ENCODE results near the gene ATP6V1D.

ATP6V1D gene

DNA sequence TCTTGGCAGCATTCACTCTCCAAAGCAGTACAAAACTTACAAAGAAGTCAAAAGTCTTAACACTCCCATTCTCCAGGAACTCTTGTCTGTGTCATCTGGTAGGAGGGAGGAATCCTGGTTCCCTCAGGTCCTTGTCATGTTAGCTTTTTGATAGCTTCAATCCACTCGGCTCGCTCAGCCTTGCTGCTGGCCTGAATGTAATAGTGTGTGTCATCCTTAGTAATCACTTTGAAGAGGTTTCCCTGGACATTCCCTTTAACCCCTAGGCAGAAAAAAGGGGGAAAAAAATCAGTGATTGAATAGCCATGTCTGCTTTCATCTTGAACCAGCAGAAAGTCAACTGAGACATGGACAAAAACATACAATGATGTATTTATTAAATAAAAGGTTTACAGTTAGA is 27.6 kb upstream of the ATP6V1D start:
- TF ChIP-seq POLR2A (IDR thresholded peaks at IDR 0.05; ENCODE audit: low read length) (no peak), GATA1 (IDR thresholded peaks at IDR 0.05; ENCODE audit: low read depth, low read length) (no peak)
- DNase-seq, result no peak

DNA sequence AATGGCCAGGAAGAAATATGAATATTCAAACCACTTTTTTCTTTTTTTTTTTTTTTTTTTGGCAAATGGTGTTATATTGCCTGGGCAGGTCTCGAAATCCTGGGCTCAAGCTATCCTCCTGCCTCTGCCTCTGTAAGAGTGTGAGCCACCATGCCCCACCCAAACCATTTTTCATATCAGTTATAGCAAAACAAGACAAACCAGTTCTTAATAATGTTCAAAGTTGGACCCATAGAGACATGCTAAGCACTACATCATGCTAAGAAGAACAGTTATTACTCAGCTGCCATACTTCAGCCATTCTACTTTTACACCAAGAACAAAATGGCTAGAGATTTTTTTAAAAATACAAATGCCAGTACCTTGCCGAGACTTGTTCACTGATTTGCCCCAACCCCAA is 26.0 kb upstream of the ATP6V1D start:
- DNase-seq, result no peak
- TF ChIP-seq POLR2A (IDR thresholded peaks at IDR 0.05; ENCODE audit: low read length) (no peak), GATA1 (IDR thresholded peaks at IDR 0.05; ENCODE audit: low read depth, low read length) (no peak)

DNA sequence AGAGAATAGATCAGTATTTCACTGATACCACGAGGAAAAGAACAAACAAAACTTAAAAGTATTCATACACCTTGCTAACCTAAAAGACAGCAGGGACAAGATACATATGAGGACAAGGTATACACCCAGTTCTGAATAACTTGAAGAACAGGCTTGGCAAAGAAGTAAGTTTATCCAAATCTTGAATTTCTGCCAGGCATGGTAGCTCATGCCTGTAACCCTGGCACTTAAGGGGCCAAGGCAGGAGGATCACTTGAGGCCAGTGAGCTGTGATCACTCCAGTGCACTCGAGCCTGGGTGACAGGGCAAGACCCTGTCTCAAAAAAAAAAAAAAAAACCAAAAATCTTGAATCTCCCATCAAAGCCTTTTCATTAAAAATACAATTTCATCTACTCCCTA is 25.5 kb upstream of the ATP6V1D start:
- DNase-seq, result no peak
- TF ChIP-seq GATA1 (IDR thresholded peaks at IDR 0.05; ENCODE audit: low read depth, low read length) (no peak), POLR2A (IDR thresholded peaks at IDR 0.05; ENCODE audit: low read length) (no peak)

DNA sequence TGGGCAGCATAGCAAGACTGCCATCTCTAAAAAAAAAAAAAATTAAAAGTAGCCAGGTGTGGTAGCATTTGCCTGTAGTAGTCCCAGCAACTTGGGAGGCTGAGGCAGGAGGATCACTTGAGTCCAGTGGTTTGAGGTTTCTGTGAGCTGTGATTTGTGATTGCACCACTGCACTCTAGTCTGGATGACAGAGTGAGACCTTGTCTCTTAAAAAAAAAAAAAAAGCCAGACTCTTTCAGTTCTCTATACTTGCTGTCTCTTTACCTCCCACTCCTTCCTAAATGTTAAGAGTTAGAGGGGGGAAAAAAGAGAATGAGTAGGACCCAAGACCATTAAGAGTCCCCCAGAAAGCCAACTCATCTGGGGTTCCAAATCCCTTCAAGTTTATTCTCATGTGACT is 18.3 kb upstream of the ATP6V1D start:
- TF ChIP-seq GATA1 (IDR thresholded peaks at IDR 0.05; ENCODE audit: low read depth, low read length) (no peak), POLR2A (IDR thresholded peaks at IDR 0.05; ENCODE audit: low read length) (no peak)
- DNase-seq, result no peak

DNA sequence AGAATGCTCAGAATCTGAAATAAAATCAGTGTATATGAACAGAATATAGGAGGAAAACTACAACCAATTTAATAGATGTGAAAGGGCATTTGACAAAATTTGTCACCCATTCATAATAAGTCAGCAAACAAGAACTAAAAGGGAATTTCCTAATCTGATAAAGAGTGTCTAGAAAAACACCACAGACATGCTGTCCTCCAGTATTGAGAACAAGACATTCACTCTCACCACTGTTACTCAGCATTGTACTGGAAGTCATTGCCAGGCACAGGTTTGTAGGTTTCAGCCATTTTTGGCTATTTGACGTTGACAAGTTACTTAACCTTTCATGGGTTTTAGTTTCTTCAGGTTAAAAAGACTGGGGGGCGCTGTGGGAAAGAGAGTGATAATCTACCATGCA is 13.7 kb upstream of the ATP6V1D start:
- DNase-seq, result no peak
- TF ChIP-seq POLR2A (IDR thresholded peaks at IDR 0.05; ENCODE audit: low read length) (no peak), GATA1 (IDR thresholded peaks at IDR 0.05; ENCODE audit: low read depth, low read length) (no peak)

DNA sequence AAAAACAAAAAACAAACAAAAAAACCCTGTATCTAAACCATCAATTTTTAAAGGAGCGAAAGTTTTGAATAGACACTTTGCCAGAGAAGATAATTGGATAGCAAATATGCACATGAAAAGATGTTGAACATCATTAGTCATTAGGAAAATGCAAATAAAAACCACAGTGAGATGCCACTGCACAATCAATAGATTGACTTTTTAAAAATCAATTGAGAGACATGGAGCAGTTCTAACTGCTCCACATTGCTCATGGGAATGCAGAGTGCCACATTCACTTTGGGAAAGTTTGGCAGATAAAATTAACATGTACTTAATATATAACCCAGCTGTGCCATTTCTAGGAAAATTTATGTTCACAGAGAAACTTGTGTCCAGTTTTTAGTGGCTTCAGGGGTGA is 13.2 kb upstream of the ATP6V1D start:
- TF ChIP-seq POLR2A (IDR thresholded peaks at IDR 0.05; ENCODE audit: low read length), result no peak
- no peak for TF ChIP-seq GATA1 (IDR thresholded peaks at IDR 0.05; ENCODE audit: low read depth, low read length)
- no peak for DNase-seq

DNA sequence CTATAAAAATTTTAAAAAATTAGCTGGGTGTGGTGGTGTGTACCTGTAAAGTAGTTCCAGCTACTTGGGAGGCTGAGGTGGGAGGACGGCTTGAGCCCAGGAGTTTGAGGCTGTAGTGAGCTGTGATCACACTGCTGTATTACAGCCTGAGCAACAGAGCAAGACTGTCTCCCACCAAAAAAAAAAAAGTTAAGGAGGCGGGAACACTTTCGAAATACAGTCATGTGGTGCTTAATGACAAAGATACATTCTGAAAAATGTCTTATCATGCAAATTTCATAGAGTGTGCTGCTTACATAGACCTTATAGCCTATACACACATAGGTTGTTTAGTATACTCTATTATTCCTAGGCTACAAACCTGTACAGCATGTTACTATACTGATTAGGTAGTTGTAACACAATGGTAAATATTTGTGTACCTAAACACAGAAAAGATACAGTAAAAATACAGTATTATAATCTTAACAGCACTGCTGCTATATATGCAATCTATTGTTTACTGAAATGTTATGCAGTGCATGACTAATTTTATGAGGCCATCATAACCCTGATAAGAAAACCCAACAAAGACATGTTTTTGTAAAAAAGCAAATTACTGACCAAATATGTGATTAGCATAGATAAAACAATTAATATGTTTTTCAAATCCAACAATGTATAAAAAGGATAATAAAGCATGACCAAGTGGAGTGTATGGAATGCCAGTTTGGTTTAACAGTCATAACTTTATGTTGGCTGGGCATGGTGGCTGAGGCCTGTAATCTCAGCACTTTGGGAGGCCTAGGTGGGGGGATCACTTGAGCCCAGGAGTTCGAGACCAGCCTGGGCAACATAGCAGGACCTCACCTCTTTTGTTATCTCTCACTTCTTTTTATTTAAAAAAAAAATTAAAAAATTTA is 11.9 kb upstream of the ATP6V1D start:
- DNase-seq, result no peak
- TF ChIP-seq POLR2A (IDR thresholded peaks at IDR 0.05; ENCODE audit: low read length), result no peak
- no peak for TF ChIP-seq GATA1 (IDR thresholded peaks at IDR 0.05; ENCODE audit: low read depth, low read length)

DNA sequence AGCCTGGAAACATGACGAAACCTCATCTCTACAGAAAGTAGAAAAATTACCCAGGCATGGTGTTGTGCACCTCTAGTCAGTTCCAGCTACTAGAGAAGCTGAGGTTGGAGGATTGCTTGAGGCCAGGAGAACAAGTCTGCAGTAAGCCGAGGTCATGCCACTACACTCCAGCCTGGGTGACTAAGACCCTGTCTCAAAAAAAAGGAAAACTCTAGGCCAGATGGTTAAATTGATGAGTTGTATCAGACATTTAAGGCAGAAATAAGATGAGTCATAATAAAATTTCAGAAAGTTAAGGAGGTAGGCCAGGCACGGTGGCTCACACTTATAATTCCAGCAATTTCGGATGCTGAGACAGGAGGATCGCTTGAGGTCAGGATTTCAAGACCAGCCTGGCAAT is 11.2 kb upstream of the ATP6V1D start:
- DNase-seq, result no peak
- TF ChIP-seq GATA1 (IDR thresholded peaks at IDR 0.05; ENCODE audit: low read depth, low read length) (no peak), POLR2A (IDR thresholded peaks at IDR 0.05; ENCODE audit: low read length) (no peak)

DNA sequence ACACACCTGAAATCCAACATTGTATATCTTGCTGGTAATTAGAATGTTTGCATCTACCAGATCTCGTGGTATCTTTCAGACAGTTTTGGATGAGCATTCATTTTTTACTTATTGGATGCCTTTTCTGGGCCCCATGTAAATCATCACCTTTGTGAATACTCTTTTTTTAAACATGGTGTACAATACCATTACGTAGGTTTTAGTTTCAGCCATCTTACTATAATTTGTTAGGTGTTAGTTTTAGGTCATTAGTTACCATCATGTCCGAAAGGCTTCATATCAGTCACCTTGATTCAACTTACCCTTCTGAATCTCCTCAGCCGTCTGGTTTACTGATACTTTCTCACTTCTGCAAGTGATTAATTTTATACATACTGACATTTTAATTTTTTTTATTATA is 5.9 kb upstream of the ATP6V1D start:
- no peak for TF ChIP-seq GATA1 (IDR thresholded peaks at IDR 0.05; ENCODE audit: low read depth, low read length)
- TF ChIP-seq POLR2A (IDR thresholded peaks at IDR 0.05; ENCODE audit: low read length), result no peak
- no peak for DNase-seq

DNA sequence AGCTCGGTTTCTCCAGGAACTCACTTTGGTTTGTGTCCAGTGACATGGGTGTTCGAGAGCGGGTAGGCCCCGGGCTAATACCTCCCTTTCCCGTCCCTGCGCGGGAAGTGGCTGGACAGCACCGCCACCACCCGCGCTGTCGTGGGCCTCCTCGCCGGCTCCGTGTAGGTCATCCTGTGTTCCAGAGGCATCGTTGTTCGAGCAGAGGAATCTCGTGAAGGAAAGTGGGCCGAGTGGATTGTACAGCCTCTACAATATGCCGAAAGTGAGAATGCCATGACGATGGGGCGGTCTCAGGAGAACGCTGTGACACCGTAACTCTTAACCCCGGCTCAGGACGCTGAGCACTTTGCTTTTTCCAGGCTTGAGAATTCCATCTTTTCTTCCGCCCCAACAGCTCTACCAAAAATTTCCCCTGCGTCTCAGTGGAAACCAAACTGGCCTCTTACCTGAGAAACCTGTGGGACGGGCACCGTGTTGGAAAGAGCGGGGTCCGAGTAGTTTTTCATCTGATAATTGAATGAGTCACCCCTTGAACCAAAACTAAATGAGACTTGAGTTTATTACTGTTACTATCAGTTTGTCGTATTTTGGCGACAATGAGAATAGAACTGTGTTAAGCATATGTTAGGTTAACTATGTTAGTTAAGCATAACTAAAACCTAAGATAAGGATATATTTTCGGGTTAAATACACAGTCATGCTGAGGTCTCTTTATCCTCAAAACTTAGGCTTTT is 1.0 kb upstream of the ATP6V1D start:
- TF ChIP-seq GATA1 (IDR thresholded peaks at IDR 0.05; ENCODE audit: low read depth, low read length) (no peak), POLR2A (IDR thresholded peaks at IDR 0.05; ENCODE audit: low read length) (peak; percentile 55)
- peak; percentile 69 to 83 for DNase-seq

DNA sequence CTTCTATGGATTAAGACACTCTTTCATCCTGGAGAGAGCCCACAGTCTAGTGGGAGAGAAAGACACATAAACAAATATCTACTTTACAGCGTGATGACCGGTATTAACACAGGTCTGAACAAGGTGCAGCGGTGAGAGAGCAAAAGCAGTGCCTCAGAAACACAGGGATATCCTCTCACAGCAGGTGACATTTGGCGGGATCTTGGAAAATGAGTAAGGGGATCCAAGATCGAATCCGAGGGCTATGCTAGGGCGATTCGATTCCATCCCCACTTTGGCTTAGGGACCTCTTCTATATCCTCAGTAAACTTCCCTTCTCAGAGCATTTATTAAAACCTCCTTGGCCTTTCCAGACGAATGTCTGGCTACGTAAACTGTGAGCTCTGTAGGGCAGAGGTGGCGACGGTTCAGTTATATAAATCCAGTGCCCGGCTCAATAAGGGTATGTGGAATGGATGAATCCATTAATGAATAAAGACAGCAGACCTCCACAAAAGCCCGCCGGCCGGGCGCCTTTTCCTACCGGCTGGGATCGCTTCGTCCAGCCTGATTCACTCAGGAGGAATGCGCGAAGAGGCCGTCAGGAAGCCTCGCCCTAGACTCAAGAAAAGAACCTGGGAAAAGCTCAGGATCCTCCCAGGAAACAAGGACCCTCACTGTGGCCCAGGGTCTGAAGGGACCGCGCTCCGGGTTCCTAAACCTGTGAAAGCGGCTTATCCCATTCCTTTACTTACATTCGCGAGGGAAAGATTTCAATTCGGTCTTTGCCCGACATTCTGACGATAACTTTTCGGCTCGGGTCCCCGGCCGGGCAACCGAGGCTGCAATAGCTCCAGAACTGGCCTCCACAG is 455 bp downstream of the ATP6V1D start:
- TF ChIP-seq POLR2A (IDR thresholded peaks at IDR 0.05; ENCODE audit: low read length) (no peak), GATA1 (IDR thresholded peaks at IDR 0.05; ENCODE audit: low read depth, low read length) (no peak)
- DNase-seq, result peak; percentile 40 to 54

DNA sequence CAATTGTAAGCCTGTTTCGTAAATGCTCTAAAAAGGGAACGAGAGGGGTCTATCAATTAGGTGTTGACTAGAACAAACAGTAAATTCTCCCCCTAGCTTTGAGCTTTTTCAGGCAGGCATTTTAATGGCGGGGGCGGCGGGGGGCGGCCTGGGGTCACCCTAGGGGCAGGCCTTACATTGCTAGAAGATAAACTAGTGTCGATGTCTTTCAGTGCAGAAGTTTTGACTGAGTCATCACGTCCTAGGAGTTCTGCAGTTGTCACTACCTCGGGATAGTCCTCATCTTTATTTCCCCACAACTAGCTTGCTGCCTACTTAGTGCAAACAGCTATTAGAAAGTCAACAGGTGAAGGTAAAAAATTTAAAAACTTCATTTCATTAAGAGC is 1.6 kb downstream of the ATP6V1D start:
- TF ChIP-seq POLR2A (IDR thresholded peaks at IDR 0.05; ENCODE audit: low read length), result no peak
- TF ChIP-seq GATA1 (IDR thresholded peaks at IDR 0.05; ENCODE audit: low read depth, low read length), result no peak
- DNase-seq, result peak; percentile 13 to 23

DNA sequence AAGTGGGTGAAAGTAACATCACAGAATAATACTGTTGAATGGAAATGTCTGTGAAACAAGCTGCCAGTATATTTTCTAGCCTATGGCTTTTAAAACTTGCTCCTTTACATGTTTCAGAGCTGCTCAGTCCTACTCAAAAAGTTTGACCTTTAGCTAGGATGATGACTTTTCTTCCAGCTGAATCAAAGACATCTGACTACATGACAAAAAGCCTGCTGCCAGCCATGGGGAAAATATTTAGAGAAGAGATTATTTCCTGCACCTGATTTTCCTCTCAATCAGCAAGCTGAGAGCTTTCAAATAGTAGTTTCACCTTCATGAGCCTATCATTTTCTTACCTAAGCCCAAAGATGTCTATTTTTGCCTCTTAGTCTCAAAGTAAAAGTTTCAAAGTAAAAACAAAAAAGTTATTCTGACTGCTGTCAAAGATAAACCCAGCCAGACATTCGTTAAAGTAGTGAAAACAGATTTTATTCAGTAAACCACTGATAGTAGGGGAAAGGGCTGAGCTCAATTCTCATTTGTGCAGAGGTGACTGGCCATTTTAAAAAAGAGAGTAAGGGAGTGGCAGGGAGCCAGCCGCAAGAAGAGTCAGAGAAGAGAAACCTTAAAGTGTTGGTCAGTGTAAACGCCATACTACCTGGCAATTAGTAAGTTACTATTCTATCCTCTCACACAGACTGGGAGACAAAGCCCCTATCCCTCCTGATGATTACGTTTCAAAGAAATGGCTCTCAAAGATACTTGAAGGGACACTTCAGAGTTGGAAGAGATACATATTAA is 2.2 kb downstream of the ATP6V1D start:
- TF ChIP-seq GATA1 (IDR thresholded peaks at IDR 0.05; ENCODE audit: low read depth, low read length) (no peak), POLR2A (IDR thresholded peaks at IDR 0.05; ENCODE audit: low read length) (no peak)
- DNase-seq, result peak in 1 of 2 experiments; percentile 11

Measured in erythroblast (primary cell).